NB4 (cell line): ENCODE results near the gene PFDN1.

Source experiments
- DNase-seq: peaks from one replicate; pipeline ENCODE4 v3.0.0; 2010; ENCODE audit warnings: low read depth
- H3K4me3 ChIP-seq: one replicate; pipeline ENCODE4 v1.5.1; 2011; ENCODE audit warnings: mild to moderate bottlenecking, low read depth, low read length, moderate library complexity
- CTCF ChIP-seq: IDR thresholded peaks from one replicate; pipeline ENCODE4 v1.5.1; 2012; ENCODE audit warnings: low read depth, low read length
- MAX ChIP-seq: IDR thresholded peaks from 2 replicates; pipeline ENCODE4 v1.6.1; 2011; ENCODE audit warnings: low read depth, low read length
- MYC ChIP-seq: IDR thresholded peaks from 2 replicates; pipeline ENCODE4 v1.6.1; 2011; ENCODE audit warnings: low read depth, low read length
- POLR2A ChIP-seq: IDR thresholded peaks from 2 replicates; pipeline ENCODE4 v1.6.1; 2011; ENCODE audit warnings: mild to moderate bottlenecking; ENCODE audit not compliant: insufficient read length; ENCODE audit errors: extremely low read depth

Gene PFDN1

GRCh38 chr5:140239939-140240700 is 62.8 kb downstream of the PFDN1 start:
- DNase-seq: peak; percentile 75
- TF ChIP-seq CTCF (peak; percentile 69), MAX (no peak), MYC (no peak)
- H3K4me3 ChIP-seq: no peak overlapping the region

- H3K4me3 ChIP-seq: no peak overlapping the region
- no peak for DNase-seq
- TF ChIP-seq CTCF (no peak), POLR2A (no peak), MYC (no peak), MAX (no peak)
These were observed 63.4 kb downstream of the PFDN1 start for GRCh38 chr5:140239461-140239860.

- no peak for DNase-seq
- no peak overlapping the region for H3K4me3 ChIP-seq
- TF ChIP-seq MYC (no peak), CTCF (no peak)
These were observed 64.1 kb downstream of the PFDN1 start for GRCh38 chr5:140238756-140239155.

- no peak for DNase-seq
- H3K4me3 ChIP-seq: no peak overlapping the region
- no peak for TF ChIP-seq CTCF
- no peak for TF ChIP-seq MYC
- no peak for TF ChIP-seq POLR2A
- no peak for TF ChIP-seq MAX
These were observed 65.9 kb downstream of the PFDN1 start for GRCh38 chr5:140236891-140237598.

GRCh38 chr5:140235791-140236551 is 66.9 kb downstream of the PFDN1 start:
- TF ChIP-seq MAX (no peak), MYC (no peak), POLR2A (no peak), CTCF (no peak)
- DNase-seq: peak; percentile 79
- H3K4me3 ChIP-seq: no peak overlapping the region
